Right lobe of liver (tissue), 4 donors: ENCODE data around the gene SLC2A4.

ENCODE experiments used
- POLR2A ChIP-seq: fragments of 450-650 bp; IDR thresholded peaks from one replicate; pipeline ENCODE4 v1.6.1; 2017; ENCODE audit warnings: antibody characterized with exemption, mild to moderate bottlenecking
- TF ChIP-seq, protein P1 (sequence below), 4 donors: fragments of 200-600 bp in 3 of 4; fragments of 450-650 bp in 1 of 4; IDR thresholded peaks; one replicate each; pipeline versions ENCODE4 v1.5.1 to v1.8.0; 2016 to 2022; ENCODE audit warnings: antibody characterized with exemption in 4 of 4, mild to moderate bottlenecking in 2 of 4
- donor health status: DM: no; HTN: no; CAD: no.
- donor health status: DM: no; HTN: no; CAD: no.
- donor health status: DM: no; HTN: yes; CAD: no.

DNA sequence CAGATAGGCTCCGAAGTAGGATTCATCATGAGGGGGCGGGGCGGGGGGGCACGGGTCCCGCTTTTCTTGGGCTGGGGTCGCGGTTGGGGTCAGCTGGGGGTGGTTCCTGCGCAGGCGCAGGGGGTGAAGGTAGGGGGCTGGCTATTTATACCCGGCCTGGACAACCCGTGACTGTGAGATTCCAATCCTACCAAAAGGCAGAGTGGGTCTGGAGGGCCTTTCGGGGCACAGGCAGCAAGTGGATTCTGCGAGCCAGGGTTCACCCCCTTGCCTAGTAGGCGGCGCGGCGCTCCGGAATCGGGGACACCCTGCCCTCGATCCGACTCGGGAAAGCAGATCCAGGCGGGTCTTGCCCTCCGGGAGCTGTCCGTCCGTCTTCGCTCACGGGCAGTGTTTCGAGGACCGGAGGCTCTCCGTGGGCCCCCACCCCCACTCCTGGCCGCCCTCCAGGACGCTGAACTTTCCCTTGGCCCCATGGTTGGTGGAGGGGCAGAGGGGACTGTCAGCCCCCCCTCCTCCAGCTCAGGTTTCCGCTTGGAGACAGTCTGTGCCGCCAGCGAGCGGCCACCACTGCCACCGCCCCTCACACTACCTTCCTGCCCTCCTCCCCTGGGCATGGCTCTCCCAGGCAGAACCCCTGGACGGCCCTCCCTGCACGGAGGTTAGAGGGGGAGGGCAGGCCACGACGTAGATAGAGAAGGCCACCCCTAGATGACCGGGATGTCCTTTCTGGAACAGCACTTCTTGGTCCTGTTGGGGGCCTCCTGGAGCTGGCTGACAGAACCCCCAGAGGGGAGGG lies 634 bp downstream of the SLC2A4 start:
- TF ChIP-seq POLR2A: no peak
- TF ChIP-seq, protein P1, sequence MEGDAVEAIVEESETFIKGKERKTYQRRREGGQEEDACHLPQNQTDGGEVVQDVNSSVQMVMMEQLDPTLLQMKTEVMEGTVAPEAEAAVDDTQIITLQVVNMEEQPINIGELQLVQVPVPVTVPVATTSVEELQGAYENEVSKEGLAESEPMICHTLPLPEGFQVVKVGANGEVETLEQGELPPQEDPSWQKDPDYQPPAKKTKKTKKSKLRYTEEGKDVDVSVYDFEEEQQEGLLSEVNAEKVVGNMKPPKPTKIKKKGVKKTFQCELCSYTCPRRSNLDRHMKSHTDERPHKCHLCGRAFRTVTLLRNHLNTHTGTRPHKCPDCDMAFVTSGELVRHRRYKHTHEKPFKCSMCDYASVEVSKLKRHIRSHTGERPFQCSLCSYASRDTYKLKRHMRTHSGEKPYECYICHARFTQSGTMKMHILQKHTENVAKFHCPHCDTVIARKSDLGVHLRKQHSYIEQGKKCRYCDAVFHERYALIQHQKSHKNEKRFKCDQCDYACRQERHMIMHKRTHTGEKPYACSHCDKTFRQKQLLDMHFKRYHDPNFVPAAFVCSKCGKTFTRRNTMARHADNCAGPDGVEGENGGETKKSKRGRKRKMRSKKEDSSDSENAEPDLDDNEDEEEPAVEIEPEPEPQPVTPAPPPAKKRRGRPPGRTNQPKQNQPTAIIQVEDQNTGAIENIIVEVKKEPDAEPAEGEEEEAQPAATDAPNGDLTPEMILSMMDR (IDR thresholded peaks at IDR 0.05): no peak
